Measurements from ENCODE around the gene RUFY1.

The RUFY1 gene

GRCh38 chr5:179577286-179577960 is 27.1 kb downstream of the RUFY1 start:
- H3K27ac ChIP-seq: no peak overlapping the region
- TF ChIP-seq, protein P1, sequence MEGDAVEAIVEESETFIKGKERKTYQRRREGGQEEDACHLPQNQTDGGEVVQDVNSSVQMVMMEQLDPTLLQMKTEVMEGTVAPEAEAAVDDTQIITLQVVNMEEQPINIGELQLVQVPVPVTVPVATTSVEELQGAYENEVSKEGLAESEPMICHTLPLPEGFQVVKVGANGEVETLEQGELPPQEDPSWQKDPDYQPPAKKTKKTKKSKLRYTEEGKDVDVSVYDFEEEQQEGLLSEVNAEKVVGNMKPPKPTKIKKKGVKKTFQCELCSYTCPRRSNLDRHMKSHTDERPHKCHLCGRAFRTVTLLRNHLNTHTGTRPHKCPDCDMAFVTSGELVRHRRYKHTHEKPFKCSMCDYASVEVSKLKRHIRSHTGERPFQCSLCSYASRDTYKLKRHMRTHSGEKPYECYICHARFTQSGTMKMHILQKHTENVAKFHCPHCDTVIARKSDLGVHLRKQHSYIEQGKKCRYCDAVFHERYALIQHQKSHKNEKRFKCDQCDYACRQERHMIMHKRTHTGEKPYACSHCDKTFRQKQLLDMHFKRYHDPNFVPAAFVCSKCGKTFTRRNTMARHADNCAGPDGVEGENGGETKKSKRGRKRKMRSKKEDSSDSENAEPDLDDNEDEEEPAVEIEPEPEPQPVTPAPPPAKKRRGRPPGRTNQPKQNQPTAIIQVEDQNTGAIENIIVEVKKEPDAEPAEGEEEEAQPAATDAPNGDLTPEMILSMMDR (IDR thresholded peaks at IDR 0.05): no peak
- TF ChIP-seq ZFX (IDR thresholded peaks at IDR 0.05; ENCODE audit: borderline replicate concordance): no peak

- H3K27ac ChIP-seq: no peak overlapping the region
- no peak for TF ChIP-seq ZFX (IDR thresholded peaks at IDR 0.05; ENCODE audit: borderline replicate concordance)
- TF ChIP-seq, protein P1 (IDR thresholded peaks at IDR 0.05): no peak
Observed at GRCh38 chr5:179585941-179586401, 35.6 kb downstream of the RUFY1 start.

DNA sequence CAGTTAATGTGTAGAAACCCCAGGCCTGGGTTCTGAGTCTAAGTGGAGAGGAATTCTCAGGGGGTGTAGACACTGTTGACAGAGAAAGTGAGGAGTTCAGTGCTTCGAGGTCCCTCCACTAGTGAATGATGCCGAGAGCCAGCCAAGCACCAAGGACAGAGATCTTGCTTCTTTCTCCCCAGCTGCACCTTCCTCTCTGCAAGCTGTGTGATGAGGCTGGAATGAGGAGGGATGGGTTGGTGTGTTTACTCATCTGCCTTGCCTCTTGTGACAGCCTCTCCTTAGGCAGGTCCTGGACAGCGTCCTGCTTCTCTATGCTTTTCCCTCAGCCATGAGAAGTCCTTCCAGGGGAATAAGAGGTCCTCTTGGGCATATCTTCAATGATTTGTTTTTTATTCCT is 37.8 kb downstream of the RUFY1 start:
- no peak for TF ChIP-seq ZFX (IDR thresholded peaks at IDR 0.05; ENCODE audit: borderline replicate concordance)
- TF ChIP-seq, protein P1 (IDR thresholded peaks at IDR 0.05): no peak
- no peak overlapping the region for H3K27ac ChIP-seq

DNA sequence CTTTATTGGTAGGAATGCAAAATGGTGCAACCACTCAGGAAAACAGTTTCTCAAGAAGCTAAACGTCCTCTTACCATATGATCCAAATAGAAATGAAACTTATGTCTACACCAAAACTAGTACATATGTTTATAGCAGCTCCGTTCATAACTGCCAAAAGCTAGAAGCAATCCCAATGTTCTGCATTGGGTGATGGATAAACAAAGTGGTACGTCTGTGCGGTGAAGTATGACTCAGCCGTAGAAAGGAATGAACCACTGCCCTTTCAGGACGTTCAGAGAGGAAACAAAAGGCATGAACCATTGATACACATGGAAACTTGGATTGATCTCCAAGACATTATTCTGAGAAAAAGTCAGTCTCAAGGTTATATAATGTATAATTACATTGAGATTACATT is 45.6 kb downstream of the RUFY1 start:
- no peak for TF ChIP-seq ZFX (IDR thresholded peaks at IDR 0.05; ENCODE audit: borderline replicate concordance)
- TF ChIP-seq, protein P1 (IDR thresholded peaks at IDR 0.05): no peak
- no peak overlapping the region for H3K27ac ChIP-seq

- no peak for TF ChIP-seq ZFX (IDR thresholded peaks at IDR 0.05; ENCODE audit: borderline replicate concordance)
- TF ChIP-seq, protein P1 (IDR thresholded peaks at IDR 0.05): no peak
- no peak overlapping the region for H3K27ac ChIP-seq
Observed at GRCh38 chr5:179596421-179596820, 46.1 kb downstream of the RUFY1 start.

DNA sequence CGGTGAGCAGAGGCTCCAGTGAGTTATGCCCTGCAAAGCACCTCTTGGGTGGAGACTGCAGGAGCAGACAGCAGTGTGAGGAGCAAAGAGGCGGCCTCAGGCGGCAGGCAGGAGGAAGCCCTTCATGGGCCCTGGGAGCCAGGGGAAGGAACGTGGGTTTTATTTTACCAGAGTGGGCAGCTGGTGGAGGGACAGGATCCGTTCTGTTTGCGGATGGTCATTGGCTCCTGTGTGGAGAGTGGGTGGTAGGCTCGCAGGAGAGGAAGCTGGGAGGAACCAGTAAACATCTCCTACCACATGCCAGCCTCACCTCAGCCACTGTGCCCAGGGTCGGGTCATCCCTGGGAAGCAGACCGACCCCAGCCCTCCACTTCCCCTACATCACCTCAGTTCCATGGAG is 48.7 kb downstream of the RUFY1 start:
- TF ChIP-seq ZFX (IDR thresholded peaks at IDR 0.05; ENCODE audit: borderline replicate concordance): no peak
- TF ChIP-seq, protein P1 (IDR thresholded peaks at IDR 0.05): no peak
- H3K27ac ChIP-seq: no peak overlapping the region

GRCh38 chr5:179599566-179599965 is 49.2 kb downstream of the RUFY1 start:
- H3K27ac ChIP-seq: no peak overlapping the region
- TF ChIP-seq, protein P1 (IDR thresholded peaks at IDR 0.05): no peak
- no peak for TF ChIP-seq ZFX (IDR thresholded peaks at IDR 0.05; ENCODE audit: borderline replicate concordance)
